Upper lobe of left lung (tissue), 4 donors: ENCODE results near the gene PCDHB9.
"Not testable (repeated sequence)": the region's sequence is repeated elsewhere in the genome, so short reads cannot be mapped to it uniquely, and the experiment has no call there.

Experiments used
- EP300 ChIP-seq, 4 donors: sonication (generic); formaldehyde crosslinking; IDR thresholded peaks; one replicate each; pipeline ENCODE4 v1.5.1; 2017; ENCODE audit warnings: antibody characterized with exemption in 4 of 4, control low read depth in 2 of 4
- POLR2A ChIP-seq, 4 donors: fragments of 450-650 bp; IDR thresholded peaks; one replicate each; pipeline ENCODE4 v1.5.1; 2016 to 2017; ENCODE audit warnings: antibody characterized with exemption in 4 of 4, mild to moderate bottlenecking in 2 of 4
- POLR2AphosphoS5 ChIP-seq, 2 donors: sonication (generic); formaldehyde crosslinking; IDR thresholded peaks; one replicate each; pipeline ENCODE4 v1.5.1; 2017; ENCODE audit warnings: antibody characterized with exemption in 2 of 2
- TF ChIP-seq, protein P1 (sequence below), 6 experiments: fragments of 450-650 bp in 4 of 6; fragments of 200-600 bp in 2 of 6; sonication (generic) in 2 of 6; IDR thresholded peaks; one replicate each; pipeline ENCODE4 v1.5.1; 2016 to 2019; ENCODE audit warnings: antibody characterized with exemption in 6 of 6

GRCh38 chr5:141194332-141194731 is 7.4 kb downstream of the PCDHB9 start:
- TF ChIP-seq, protein P1, sequence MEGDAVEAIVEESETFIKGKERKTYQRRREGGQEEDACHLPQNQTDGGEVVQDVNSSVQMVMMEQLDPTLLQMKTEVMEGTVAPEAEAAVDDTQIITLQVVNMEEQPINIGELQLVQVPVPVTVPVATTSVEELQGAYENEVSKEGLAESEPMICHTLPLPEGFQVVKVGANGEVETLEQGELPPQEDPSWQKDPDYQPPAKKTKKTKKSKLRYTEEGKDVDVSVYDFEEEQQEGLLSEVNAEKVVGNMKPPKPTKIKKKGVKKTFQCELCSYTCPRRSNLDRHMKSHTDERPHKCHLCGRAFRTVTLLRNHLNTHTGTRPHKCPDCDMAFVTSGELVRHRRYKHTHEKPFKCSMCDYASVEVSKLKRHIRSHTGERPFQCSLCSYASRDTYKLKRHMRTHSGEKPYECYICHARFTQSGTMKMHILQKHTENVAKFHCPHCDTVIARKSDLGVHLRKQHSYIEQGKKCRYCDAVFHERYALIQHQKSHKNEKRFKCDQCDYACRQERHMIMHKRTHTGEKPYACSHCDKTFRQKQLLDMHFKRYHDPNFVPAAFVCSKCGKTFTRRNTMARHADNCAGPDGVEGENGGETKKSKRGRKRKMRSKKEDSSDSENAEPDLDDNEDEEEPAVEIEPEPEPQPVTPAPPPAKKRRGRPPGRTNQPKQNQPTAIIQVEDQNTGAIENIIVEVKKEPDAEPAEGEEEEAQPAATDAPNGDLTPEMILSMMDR (IDR thresholded peaks at IDR 0.05): not testable (repeated sequence)
- TF ChIP-seq POLR2A, POLR2AphosphoS5, EP300 (IDR thresholded peaks at IDR 0.05): not testable (repeated sequence)
